Gastrocnemius medialis (tissue), 4 donors: Measurements from ENCODE around the gene RNF125.
"Not testable (repeated sequence)": the region's sequence is repeated elsewhere in the genome, so short reads cannot be mapped to it uniquely, and the experiment has no call there.

ENCODE experiments used
- CTCF ChIP-seq, 5 experiments: fragments of 450-650 bp in 3 of 5; fragments of 200-600 bp in 2 of 5; sonication (generic) in 2 of 5; IDR thresholded peaks in 4 of 5; conservative IDR thresholded peaks in 1 of 5; 1 replicate in 4 of 5; 2 replicates in 1 of 5; pipeline ENCODE4 v1.5.1; 2016 to 2019; ENCODE audit warnings: antibody characterized with exemption in 5 of 5, mild to moderate bottlenecking in 3 of 5, moderate library complexity in 3 of 5
- POLR2A ChIP-seq, 2 donors: fragments of 450-650 bp; IDR thresholded peaks; one replicate each; pipeline ENCODE4 v1.6.1; 2017; ENCODE audit warnings: antibody characterized with exemption in 2 of 2, mild to moderate bottlenecking in 2 of 2, moderate library complexity in 2 of 2

- not testable (repeated sequence) for TF ChIP-seq CTCF (IDR thresholded peaks at IDR 0.05 in 4 of 5, conservative IDR thresholded peaks at IDR 0.05 in 1 of 5); POLR2A (IDR thresholded peaks at IDR 0.05)
Measured at GRCh38 chr18:32003822-32004221, 14.8 kb upstream of the RNF125 start.
